Head of caudate nucleus (tissue), 42 donors: ENCODE data around the gene FGF16.
"Not testable (repeated sequence)": the region's sequence is repeated elsewhere in the genome, so short reads cannot be mapped to it uniquely, and the experiment has no call there.

Experiments
- DNase-seq, 42 donors: peaks; one replicate each; pipeline versions ENCODE4 v3.0.0 to v3.0.0-alpha.2; 2020 to 2021; ENCODE audit warnings: mixed read lengths in 7 of 42
- intact Hi-C: fragments of 100-400 bp; cut with DNase I; formaldehyde crosslinking; loops from one replicate; pipeline ENCODE4 v1.15.0; 2022

The FGF16 gene

DNA sequence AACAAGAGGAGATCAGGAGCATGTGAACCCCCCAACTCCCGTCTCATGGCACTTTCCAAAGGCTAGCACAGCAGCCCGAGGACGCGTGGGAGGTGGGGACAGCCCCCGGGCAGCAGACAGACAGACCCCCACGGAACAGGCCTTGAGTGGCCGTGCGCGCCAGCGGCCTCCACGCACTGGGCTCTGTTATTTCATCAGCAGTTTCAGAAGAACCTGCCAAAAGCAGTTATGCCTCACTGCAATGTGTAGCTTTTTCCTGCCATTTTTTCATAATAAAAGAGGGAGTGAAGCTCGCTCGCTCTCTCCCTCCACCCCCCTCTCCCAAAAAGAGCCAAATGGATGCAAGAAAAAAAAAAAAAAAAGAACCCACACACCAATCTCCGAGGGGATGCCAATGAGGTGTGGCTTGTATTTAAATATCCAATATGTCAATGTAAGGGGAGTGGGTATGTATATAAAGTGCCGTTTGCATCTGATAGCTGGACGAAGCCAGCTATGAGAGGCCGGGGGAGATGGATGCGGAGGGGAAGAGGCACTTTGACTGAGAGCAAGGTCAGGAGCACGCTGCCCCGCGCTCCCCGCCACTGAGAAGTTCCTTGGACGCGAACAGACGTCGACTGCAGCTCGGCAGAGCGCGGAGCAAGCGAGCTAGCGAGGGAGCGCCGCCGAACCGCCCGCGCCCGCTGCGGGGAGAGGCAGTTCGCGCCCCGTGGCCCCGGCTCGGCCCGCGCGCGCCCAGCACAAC is at the start of gene FGF16:
Gene FGF16 (plus strand): TSS at position 482 of the 745 bp plus-strand sequence. CDS start 286 bp downstream, outside the sequence.
- peak in 8 of 42 donors; percentile 6 to 35 (median 17) for DNase-seq
- intact Hi-C loops, result no loop called here

DNA sequence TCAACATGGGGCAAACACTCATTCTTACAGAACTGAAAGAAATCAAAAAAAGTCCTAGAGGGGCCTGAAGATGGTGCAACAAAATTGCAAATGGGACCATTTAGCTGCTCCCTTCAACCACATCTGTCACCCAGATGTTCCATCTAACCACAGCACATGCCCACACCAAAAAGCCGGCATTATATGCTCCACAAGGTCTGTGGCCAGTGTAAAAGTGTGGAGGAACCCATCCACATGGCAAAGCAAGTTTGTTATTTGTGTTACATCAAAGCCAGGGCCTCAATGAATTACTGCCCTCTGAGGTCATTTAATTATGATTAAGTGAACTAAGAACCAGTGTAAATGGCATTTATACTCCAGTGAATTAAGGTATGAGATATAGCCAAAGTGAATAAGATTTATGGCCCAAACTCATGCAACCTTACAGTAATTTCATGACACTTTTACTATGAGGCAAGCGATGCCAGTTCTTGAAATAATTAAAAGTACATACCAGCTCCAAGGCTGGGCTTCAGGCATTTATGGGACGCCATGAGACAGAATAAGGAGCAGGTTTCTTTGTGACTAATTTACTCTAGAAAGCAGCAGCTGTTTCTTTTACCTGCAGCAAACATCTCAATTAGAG is 48.7 kb upstream of the FGF16 start:
- no peak for DNase-seq
- intact Hi-C loops, result no loop called here

DNA sequence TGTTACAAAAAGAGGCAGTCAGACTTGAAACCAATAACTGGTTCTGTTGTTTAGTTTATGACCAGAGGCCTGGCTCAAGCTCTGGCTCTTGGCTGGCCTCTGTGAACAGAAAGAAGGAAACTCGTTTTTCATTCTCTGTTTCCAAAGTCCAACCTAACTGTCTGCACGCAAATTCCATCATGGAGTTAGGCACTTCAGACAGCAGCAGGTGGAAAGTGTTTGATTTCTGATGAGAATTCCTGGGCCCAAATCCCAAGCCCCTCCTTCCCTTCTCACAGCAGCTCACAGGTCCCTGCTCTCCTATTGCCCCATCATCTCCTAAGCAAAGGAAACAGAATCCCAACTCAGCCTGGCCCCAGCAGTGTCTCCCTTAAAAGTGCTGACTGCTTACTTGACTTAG is 42.8 kb upstream of the FGF16 start:
- DNase-seq, result no peak
- intact Hi-C loops, result no loop called here

DNA sequence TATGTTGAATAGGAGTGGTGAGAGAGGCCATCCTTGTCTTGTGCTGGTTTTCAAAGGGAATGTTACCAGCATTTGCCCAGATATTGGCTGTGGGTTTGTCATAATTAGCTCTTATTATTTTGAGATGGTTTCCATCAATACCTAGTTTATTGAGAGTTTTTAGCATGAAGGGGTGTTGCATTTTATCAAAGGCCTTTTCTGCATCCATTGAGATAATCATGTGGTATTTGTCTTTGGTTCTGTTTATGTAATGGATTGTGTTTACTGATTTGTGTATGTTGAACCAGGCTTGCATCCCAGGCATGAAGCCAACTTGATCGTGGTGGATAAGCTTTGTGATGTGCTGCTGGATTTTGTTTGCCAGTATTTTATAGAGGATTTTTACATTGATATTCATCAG is 39.4 kb upstream of the FGF16 start:
- DNase-seq, intact Hi-C loops: not testable (repeated sequence)

DNA sequence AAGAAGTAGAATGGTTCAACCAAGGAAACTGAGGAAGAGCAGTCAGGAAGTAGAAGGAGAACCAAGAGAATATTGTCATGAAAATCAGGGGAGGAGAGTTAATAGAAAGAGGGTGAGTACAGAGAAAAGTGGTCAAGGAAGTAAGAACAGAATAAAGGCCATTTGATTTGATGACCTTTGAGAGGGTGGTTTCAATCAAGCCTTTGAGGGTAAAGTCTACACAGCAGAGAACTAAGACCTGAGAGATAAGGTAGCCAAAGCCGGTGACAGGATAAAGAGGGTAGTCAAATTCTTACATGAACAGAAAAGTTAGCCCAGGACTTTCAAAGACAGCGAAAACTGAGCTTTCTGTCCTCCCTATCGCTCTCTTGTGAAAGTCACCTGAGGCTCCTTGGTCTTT is 34.6 kb upstream of the FGF16 start:
- intact Hi-C loops, result no loop called here
- DNase-seq, result no peak

DNA sequence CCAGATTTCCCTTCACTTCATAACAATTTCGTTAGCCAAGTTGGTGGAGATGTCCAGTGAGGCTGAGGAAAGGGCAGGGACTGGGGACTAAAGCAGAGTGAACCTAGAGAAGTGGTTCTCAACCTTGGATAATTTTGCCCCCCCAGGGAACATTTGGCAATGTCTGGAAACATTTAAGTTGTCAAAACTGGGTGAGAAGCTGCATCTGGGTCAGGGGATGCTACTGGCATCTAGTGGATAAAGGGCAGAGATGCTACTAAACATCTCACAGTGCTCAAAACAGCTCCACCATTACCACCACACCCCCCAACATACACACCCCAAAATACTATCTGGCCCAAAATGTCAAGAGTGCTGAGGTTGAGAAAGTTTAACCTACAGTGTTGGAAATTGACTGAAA is 32.0 kb upstream of the FGF16 start:
- intact Hi-C loops, result no loop called here
- no peak for DNase-seq

DNA sequence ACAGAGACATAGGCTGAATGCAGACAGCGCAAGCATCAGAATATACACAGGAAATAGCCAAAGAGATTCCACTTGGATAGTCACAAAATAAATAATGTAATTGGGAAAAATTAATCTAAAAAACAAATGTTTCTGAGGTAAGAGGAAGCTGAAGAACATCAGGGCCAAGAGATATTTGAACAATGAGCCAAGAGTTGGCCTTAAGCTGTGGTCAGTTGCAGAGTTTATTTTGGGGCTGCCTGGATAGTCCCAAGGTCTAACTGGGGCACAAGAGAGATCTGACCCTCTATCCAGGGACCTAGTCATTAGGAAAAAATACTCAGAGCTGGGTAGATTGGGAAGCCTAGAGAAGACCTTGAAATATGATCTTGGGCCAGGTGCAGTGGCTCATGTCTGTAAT is 31.3 kb upstream of the FGF16 start:
- intact Hi-C loops, result no loop called here
- DNase-seq, result no peak

DNA sequence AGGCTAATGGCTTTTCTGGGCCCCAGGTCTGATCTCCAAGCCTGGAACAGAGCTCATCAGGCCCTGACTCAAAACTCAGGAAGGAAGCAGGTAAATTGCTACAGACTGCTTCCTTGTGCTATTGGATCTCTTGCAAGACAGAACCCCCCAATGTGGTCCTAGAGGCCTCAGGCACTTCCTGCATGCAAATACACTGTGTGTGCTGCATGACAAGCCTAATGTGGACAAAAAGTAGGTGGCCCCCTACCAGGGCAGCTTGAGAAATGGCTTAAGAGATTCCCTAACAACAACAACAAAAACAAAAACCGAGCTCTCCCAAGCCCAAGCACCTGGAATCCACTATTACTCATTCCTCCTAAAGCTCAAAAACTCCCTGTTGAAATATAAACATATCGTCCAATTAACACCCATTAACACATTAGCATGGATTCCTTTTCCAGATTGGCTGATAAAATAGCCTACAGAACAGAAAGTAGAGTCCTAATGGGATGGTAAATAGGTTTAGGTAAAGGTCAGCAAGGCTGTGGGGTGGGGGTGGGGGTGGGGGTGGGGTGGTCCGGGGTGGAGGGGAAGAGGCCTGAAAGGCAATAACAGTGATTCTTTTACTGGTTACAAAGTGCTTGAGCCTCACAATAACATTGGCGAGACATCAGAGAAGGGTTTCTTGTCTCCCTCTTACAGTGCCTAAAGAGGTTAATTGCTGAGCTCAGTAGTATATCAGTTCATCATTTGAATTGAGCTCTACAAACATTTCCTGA is 24.1 kb upstream of the FGF16 start:
- DNase-seq, result no peak
- intact Hi-C loops, result no loop called here

DNA sequence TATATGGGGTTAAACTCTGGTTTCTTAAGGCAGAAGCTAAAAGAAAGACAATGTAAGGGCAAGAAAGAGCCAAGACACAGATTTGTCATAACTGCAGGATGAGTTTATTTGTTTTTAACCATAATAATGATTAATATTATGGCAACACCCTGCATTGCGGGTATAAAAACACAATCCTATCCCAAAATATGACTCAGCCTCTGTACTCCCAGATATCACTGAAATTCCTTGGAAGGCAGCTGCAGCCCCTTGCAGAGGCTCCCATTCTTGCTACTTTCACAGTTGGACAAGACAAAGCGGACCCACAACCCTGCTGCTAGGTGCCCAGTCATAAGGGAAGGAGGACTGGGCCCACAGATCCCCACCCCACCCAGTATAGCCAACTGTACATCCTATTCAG is 20.4 kb upstream of the FGF16 start:
- no peak for DNase-seq
- intact Hi-C loops, result no loop called here

DNA sequence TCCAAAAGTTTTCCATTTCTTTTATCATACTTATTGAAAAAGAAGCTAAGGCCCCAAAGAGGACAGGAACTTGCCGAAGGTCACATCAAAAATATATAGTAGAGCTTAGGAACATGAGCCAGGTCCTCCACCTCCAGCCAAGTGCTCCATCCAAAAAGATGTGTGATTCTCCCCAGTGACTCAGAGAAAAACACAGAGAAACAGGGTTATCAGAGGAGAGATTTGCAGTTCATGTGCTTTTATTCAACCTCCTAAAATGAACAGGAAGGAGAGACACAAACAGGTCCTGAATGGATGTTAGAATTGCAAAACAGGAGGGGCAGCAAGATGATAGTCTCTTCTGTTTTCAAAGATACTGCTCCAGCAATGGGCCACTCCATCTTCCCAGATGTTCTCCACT is 19.6 kb upstream of the FGF16 start:
- no peak for DNase-seq
- intact Hi-C loops, result no loop called here

DNA sequence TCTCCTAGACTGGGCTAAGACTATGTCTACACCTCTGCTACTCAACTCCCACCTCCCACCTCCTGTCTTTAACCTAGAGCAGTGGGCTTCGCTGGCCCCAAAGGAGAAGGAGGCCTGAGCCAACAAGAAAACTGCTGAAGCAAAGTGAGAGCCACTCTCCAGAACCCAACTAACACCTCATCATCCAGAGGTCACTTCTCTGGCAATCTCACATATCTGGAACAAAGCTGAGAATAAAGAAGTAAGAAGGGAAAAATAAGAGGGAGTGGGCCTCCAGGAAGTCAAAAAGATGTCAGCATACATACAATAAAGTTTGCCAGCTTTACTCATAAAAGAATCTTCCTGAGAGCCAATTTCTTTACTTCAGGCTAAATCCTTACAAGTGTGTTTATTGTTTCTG is 18.6 kb upstream of the FGF16 start:
- DNase-seq, result no peak
- intact Hi-C loops, result no loop called here

DNA sequence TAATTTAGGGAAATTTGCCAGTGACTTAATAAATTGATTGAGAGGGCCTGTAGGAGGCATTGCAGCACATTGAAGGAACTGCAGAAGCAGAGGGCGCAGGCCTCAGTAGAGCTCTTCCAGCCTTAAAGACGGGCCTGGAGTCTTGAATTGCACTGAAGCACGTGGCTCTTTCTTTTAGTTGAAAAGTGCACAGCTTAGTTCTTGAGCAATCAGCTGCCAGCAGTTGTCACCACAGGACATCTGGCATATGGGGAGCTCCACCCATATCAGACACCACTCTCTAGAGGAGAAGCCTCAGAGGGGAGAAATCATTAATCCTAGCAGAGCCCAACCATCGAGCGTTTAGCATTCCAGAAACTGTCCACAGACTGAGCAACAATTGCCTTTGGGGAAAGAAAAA is 16.0 kb upstream of the FGF16 start:
- intact Hi-C loops, result no loop called here
- DNase-seq, result no peak

DNA sequence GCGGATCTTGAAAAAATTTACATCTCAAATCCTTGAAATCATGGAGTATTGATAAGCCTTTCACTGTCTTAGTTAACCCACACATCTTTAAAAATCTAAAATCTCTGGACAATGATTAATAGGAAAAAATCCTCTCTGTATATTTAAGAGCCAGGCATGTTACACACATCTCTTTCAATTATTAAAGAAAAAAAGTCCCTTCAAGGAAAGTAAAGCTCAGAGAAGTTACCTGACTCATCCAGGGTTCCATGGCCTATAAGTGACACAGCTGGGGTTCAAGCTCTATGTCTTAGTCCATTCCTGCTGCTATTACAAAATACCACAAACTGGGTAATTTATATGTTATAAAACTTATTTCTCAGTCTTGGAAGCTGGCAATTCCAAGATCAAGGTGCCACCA is 14.2 kb upstream of the FGF16 start:
- intact Hi-C loops, result no loop called here
- no peak for DNase-seq

DNA sequence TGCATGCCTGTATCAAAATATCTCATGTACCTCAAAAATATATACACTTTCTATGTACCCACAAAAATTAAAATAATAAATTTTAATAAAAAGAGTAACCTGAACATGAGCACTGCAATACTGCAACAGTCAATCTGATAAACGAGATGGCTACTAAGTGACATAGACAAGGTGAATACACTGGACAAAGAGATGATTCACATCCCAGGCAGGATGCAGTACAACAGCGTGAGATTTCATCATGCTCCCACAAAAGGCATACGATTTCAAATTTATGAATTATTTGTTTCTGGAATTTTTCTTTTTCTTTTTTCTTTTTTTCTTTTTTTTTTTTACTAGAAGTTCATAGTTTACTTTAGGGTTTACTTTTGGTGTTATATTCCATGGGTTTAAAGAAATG is 12.2 kb upstream of the FGF16 start:
- DNase-seq, result no peak
- intact Hi-C loops, result no loop called here

DNA sequence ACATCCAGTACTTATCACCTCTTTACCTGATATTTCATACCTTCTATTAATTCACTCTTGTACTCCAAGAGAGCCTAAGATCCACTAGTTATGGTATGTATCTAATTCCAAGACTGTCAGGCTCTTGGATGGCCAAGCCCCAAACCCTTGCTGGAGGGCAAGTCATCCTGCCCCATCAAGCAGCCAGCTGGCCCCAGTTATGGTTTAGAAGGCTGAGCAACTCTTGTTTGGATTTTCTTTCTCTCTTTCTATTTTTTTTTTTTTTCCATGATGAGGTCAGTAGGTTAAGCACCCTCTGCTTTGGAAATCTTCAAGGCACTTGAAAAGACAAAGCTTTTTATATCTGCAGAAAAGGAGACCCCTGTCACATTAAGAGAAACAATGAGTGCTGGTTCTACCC is 10.9 kb upstream of the FGF16 start:
- intact Hi-C loops, result no loop called here
- DNase-seq, result no peak

DNA sequence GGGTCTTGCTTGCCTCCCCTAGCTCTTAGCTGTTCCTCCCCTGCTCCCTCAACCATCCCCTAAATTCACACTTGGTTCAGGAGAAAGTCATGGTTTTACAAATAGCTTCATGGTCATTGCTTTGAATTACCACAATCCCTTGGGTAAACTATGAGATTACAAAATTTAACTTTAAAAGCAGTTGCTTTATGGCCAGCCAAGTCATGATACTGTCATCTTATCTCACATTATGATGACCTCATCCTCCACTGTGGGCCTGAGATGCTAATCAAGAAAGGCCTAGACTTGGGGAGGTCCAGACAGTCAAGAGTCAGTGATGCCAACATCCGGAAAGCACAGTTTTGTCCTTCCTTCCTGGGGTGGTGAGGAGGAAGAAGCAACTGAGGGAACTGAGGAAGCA is 10.5 kb upstream of the FGF16 start:
- intact Hi-C loops, result no loop called here
- no peak for DNase-seq

DNA sequence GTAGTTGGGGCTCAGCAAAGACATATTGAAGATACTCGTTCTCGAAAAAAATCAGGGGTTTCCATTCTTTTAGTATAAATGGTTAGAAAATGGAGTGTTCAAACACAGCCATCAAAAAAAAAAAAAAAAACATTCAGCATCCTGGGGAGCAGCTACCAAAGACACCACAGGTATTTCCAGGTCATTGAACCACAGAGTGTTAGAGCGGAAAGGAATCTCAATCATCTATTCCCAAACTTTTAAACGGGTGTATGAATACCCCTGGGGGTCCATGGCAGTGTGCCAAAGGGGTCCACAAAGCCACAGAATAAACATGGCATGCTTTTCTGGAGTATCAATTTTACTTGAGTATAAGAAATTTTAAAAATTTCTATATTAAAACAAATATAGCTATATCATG is 6.9 kb upstream of the FGF16 start:
- no peak for DNase-seq
- intact Hi-C loops, result no loop called here

DNA sequence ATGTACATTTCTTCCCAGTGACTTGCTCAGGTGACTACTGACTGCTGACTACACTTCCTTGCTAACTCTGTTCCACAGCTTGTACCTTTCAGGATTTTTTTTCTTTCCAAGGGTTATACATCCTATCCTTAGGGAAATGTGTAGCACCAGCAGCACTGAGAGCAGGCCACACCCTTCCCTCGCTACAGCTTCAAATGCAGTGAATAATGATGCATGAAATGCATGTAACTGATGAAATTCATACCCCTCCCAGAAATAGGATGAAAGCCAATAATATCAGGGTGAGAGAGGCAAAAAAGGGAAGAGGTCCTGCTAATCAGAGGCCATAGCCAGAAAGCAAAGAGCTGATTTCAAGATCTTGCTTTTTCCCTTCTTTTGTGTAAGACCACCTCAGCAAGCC is 6.2 kb upstream of the FGF16 start:
- intact Hi-C loops, result no loop called here
- no peak for DNase-seq

DNA sequence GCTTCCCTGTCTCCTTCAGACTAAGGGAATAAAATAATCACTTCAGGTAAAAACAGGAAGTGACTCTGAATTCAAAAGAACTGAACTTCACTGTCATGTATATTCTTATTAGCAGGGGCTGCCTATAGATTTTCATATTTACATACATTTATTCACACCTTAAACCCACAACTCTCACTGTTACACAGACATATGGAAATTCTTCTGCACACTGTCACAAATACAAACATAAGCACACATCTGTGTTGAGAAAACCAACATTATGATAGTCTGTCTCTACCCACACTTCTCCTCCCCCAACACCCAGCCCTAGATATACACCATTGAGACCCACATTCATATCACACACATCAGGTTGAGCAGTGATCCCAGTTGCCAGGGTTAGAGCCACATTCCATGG is 5.7 kb upstream of the FGF16 start:
- intact Hi-C loops, result no loop called here
- no peak for DNase-seq

DNA sequence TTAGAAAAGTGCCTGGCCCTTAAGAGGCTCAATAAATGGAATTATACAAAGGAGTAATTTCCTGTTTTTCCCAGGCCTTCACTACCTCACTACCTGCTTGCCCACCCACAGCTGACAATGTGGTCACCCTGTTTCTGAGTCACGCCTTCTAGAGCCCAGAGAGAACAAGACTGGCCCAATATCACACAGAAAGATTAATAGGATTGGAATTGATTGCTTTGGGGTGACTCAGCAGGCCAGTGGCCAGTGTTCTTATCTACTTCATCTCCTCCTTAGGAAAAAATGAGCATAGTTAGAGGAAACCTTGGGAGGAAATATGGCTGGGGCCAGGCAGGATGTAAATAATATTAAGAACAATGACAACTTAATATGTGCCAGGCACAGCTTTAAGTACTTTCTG is 4.5 kb upstream of the FGF16 start:
- DNase-seq, result no peak
- intact Hi-C loops, result no loop called here

DNA sequence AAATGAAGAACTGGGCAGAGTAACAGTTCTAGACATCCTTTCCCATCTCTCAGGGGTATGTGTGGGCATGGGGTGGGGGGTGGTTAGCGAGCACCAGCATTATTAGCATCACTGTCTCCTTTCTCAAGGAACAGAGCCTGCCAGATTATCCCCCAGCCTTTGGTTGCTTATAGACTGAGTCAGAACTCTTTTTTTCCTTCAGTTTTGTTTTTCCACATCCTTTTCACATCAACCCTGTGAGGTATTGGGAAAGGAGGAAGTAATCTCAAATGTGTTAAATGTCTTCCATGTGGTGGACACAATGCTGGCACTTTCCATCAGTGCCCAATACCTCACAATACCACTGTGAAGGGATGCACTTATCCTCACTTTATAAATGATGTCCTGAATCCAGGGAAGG is 3.1 kb upstream of the FGF16 start:
- DNase-seq, result no peak
- intact Hi-C loops, result no loop called here
